Testis (tissue), 3 donors: Measurements from ENCODE around the gene GSTA4. TPM values are rescaled to one million over a fixed set of nuclear protein-coding genes. Genes with fewer than 3 reads are reported as not detected.

ENCODE experiments used
- DNase-seq: peaks from one replicate; pipeline ENCODE4 v3.0.0-alpha.2; 2019
- H3K27ac ChIP-seq, 2 donors: fragments of 200-600 bp; sonication (generic); one replicate each; pipeline ENCODE4 v1.5.1; 2019
- H3K27me3 ChIP-seq: fragments of 200-600 bp; sonication (generic); one replicate; pipeline ENCODE4 v1.5.1; 2019
- H3K36me3 ChIP-seq: fragments of 200-600 bp; sonication (generic); one replicate; pipeline ENCODE4 v1.5.1; 2017; ENCODE audit warnings: low read depth; ENCODE audit errors: missing control alignments
- H3K4me1 ChIP-seq: fragments of 200-600 bp; sonication (generic); one replicate; pipeline ENCODE4 v1.5.1; 2019
- H3K4me3 ChIP-seq, 2 donors: fragments of 200-600 bp; sonication (generic); one replicate each; pipeline ENCODE4 v1.5.1; 2017 to 2019
- H3K9me3 ChIP-seq: fragments of 200-600 bp; sonication (generic); one replicate; pipeline ENCODE4 v1.5.1; 2017
- POLR2A ChIP-seq: fragments of 450-650 bp; IDR thresholded peaks from one replicate; pipeline ENCODE4 v1.6.1; 2017; ENCODE audit warnings: antibody characterized with exemption, mild to moderate bottlenecking, moderate library complexity
- WGBS, 2 donors: methylation state at CpG; one replicate each; pipeline ENCODE4 v1.1.5; 2018; 5-methylcytosine and 5-hydroxymethylcytosine counted together
- intact Hi-C: fragments of 100-400 bp; cut with DNase I; formaldehyde crosslinking; loops from one replicate; pipeline ENCODE4 v1.15.1; 2023; ENCODE audit warnings: low total_unique reads
- polyA plus RNA-seq: library from polyadenylated mRNA; stranded (reverse); fragments of 350-450 nt; fragmentation: Illumina TruSeq; extraction: RNeasy Lipid Tissue Mini Kit (QIAGEN cat#74804); gene quantifications from one replicate; pipeline ENCODE4 v1.2.3, GENCODE V29; 2014; ENCODE audit warnings: low read depth, low replicate concordance; ENCODE audit not compliant: insufficient read depth
- total RNA-seq, 2 donors: library from RNA; depleted of rRNA; stranded (reverse); fragments of >200 nt; gene quantifications; one replicate each; pipeline ENCODE4 v1.2.3, GENCODE V29; 2016
- TF ChIP-seq, protein P1 (sequence below), 3 experiments: fragments of 450-650 bp in 2 of 3; fragments of 200-600 bp in 1 of 3; sonication (generic) in 1 of 3; IDR thresholded peaks; one replicate each; pipeline ENCODE4 v1.5.1; 2016 to 2019; ENCODE audit warnings: antibody characterized with exemption in 3 of 3, mild to moderate bottlenecking in 2 of 3, moderate library complexity in 1 of 3

GSTA4 gene
- total and polyA plus RNA-seq, 3 donors from 2014 or later = 63.1 to 91.5 (median 87.3) TPM

DNA sequence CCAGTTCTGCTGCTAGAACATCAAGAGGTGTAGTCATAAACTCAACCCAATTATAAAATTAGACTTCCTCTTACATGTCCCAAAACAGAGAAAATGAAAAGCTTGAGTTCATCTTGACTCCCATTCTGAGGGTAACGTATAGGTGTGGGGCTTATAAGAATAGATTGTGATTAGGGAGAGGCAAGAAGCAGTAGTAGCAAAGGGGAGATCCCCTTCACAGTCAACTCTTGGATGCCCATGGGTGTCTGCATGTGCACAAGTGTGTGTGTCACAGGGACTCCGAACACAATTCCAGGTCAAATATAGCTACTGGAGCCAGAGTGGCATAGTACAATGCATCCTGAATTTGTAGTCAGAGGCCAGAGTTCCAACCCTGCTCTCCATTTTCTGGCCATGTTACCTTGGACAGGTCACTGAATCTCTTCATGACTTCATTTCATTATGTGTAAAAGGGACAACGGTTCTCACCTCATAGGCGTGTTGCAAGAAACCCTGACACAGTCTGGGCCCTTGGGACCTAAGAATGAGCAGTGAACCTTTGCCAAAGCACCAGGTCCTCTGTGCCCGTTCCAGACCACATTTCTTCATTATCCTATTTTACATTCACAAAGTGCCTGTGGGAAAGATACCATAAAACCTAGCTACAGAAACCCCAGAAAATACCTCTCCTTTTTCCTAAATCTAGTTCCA is 11.8 kb downstream of the GSTA4 start:
- H3K4me3 ChIP-seq = no peak overlapping the region
- WGBS, 2 donors = 91 to 95% methylated on average over 5 of the region's 5 CpGs
- no peaks in the 10 kb centered on the region for H3K27me3 ChIP-seq
- no peak for TF ChIP-seq POLR2A
- TF ChIP-seq, protein P1, sequence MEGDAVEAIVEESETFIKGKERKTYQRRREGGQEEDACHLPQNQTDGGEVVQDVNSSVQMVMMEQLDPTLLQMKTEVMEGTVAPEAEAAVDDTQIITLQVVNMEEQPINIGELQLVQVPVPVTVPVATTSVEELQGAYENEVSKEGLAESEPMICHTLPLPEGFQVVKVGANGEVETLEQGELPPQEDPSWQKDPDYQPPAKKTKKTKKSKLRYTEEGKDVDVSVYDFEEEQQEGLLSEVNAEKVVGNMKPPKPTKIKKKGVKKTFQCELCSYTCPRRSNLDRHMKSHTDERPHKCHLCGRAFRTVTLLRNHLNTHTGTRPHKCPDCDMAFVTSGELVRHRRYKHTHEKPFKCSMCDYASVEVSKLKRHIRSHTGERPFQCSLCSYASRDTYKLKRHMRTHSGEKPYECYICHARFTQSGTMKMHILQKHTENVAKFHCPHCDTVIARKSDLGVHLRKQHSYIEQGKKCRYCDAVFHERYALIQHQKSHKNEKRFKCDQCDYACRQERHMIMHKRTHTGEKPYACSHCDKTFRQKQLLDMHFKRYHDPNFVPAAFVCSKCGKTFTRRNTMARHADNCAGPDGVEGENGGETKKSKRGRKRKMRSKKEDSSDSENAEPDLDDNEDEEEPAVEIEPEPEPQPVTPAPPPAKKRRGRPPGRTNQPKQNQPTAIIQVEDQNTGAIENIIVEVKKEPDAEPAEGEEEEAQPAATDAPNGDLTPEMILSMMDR (IDR thresholded peaks at IDR 0.05) = no peak
- DNase-seq = no peak
- H3K36me3 ChIP-seq = no peaks in the 10 kb centered on the region
- H3K4me1 ChIP-seq = no peaks in the 10 kb centered on the region
- intact Hi-C loops = no loop called here
- no peaks in the 10 kb centered on the region for H3K9me3 ChIP-seq
- no peak overlapping the region for H3K27ac ChIP-seq

DNA sequence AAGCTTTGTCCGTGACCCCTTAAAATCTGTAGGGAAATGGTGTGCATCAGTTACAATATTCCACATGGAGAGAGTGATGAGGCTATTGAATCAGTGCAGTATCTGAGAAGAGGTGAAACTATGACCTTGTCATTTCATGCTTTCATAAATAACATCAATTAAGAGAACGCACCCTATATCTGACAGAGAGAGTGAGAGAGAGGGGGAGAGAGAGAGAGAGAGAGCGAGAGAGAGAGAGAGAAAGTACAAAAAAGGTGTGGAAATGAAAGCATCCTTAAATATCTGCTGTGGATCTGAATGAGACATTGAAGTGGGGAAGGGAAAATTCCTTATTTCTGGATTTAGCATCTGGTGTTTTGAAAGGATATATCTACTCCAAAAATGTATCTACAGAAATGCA is 12.4 kb downstream of the GSTA4 start:
- H3K36me3 ChIP-seq = no peaks in the 10 kb centered on the region
- H3K27ac ChIP-seq = no peak overlapping the region
- DNase-seq = no peak
- no peaks in the 10 kb centered on the region for H3K9me3 ChIP-seq
- TF ChIP-seq, protein P1 (IDR thresholded peaks at IDR 0.05) = no peak
- no peak for TF ChIP-seq POLR2A
- H3K4me3 ChIP-seq = no peak overlapping the region
- no peaks in the 10 kb centered on the region for H3K27me3 ChIP-seq
- WGBS, 2 donors = 89 to 95% methylated on average over 3 of the region's 3 CpGs
- intact Hi-C loops = no loop called here
- no peaks in the 10 kb centered on the region for H3K4me1 ChIP-seq

DNA sequence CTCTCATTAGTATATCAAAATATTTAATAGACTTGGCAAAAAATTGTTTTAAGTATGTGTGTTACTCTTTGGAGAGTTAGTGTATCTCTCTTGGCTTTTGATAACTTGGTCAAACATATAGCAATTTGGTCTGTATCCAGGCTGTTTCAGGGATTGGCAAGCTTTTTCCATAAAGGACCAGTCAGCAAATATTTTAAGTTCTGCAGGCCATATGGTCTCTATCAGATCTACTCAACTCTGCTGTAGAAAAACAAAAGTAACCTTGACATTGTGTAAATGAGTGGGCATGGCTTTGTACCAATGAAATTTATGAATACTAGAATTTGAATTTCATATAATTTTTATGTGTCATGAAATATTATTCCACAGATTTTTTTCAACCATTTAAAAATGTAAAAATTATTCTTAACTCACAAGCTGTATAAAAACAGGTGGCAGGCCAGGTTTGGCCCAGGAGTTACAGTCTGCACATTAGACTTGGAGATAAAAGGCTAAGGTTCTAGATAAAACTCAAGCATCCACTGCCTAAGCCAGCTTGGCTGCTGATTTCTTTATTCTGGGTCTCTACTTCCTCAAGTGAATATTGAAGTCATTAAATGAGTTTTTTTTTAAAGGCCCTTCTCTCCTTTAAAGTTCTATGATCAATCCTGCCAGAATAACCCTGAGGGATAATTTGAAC is 13.7 kb downstream of the GSTA4 start:
- DNase-seq = no peak
- intact Hi-C loops = no loop called here
- H3K36me3 ChIP-seq = no peaks in the 10 kb centered on the region
- H3K27ac ChIP-seq = no peak overlapping the region
- TF ChIP-seq, protein P1 (IDR thresholded peaks at IDR 0.05) = no peak
- no peak for TF ChIP-seq POLR2A
- no peaks in the 10 kb centered on the region for H3K9me3 ChIP-seq
- H3K27me3 ChIP-seq = no peaks in the 10 kb centered on the region
- H3K4me3 ChIP-seq = no peak overlapping the region
- H3K4me1 ChIP-seq = no peaks in the 10 kb centered on the region

DNA sequence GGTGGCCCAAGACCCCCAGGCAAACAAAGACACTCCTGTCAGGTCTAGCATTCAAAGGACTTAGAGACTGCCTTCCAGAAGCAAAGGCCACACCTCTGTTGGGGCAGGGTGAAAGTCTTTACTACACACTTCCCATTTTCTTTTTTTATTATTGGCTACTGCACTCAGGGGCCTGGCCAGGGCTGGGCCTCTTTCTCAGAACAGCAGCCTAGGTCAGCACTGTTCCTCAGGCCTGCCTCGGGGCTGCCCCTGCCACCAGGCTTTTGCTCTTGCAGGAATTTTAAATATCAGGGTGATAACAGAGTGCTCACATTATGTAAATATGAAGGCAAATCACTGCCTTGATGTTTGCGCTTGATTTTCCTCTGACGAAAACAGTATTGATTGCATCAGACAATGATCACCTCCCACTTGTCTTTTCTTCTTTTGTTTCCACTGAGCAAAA is 18.5 kb downstream of the GSTA4 start:
- intact Hi-C loops = no loop called here
- peak; percentile 40 for DNase-seq
- WGBS, 2 donors = 52 to 73% methylated on average over 3 of the region's 3 CpGs
- Histone ChIP-seq H3K4me1 (no peaks in the 10 kb centered on the region), H3K4me3 (no peak overlapping the region), H3K9me3 (no peaks in the 10 kb centered on the region), H3K27ac (no peak overlapping the region), H3K36me3 (no peaks in the 10 kb centered on the region), H3K27me3 (no peaks in the 10 kb centered on the region)
- TF ChIP-seq, protein P1 (IDR thresholded peaks at IDR 0.05) = no peak
- no peak for TF ChIP-seq POLR2A
